HepG2 (cell line): ENCODE measurements around the gene ZFAND2B. TPM values are rescaled to one million over a fixed set of nuclear protein-coding genes. Genes with fewer than 3 reads are reported as not detected.

Experiments used
- AHR ChIP-seq: IDR thresholded peaks from 2 replicates; pipeline ENCODE4 v1.6.1; 2018; ENCODE audit warnings: missing genetic modification reagents, missing compliant biosample characterization
- ARNT2 ChIP-seq: sonication (generic); formaldehyde crosslinking; IDR thresholded peaks from 2 replicates; pipeline ENCODE4 v1.8.0; 2022; ENCODE audit warnings: mild to moderate bottlenecking, low read depth, missing genetic modification reagents, moderate library complexity
- MAZ ChIP-seq, 2 experiments: sonication (generic) in 1 of 2; formaldehyde crosslinking in 1 of 2; IDR thresholded peaks; 2 replicates each; pipeline versions ENCODE4 v1.5.0 to v1.6.1; 2012 to 2020; ENCODE audit warnings: low read depth in 2 of 2, mild to moderate bottlenecking in 2 of 2, borderline replicate concordance in 1 of 2, improper control_type of control experiment in 1 of 2, low read length in 1 of 2, missing genetic modification reagents in 1 of 2, moderate library complexity in 1 of 2
- RBFOX2 ChIP-seq: fragments of 200-400 bp; formaldehyde crosslinking; IDR thresholded peaks from 2 replicates; pipeline ENCODE4 v1.6.1; 2017; ENCODE audit warnings: low read depth, mild to moderate bottlenecking, low read length
- TRIM24 ChIP-seq: sonication (generic); formaldehyde crosslinking; IDR thresholded peaks from 2 replicates; pipeline ENCODE4 v1.8.0; 2022; ENCODE audit warnings: mild to moderate bottlenecking, missing genetic modification reagents
- YEATS2 ChIP-seq: sonication (generic); formaldehyde crosslinking; IDR thresholded peaks from 2 replicates; pipeline ENCODE4 v1.4.0; 2020; ENCODE audit warnings: missing genetic modification reagents, borderline replicate concordance
- ZFP36L1 ChIP-seq: sonication (generic); formaldehyde crosslinking; IDR thresholded peaks from 2 replicates; pipeline ENCODE4 v1.8.0; 2022; ENCODE audit warnings: mild to moderate bottlenecking, missing genetic modification reagents, moderate library complexity
- ZFP37 ChIP-seq: sonication (generic); formaldehyde crosslinking; IDR thresholded peaks from 2 replicates; pipeline ENCODE4 v1.4.0; 2020; ENCODE audit warnings: missing genetic modification reagents, borderline replicate concordance
- ZNF260 ChIP-seq: sonication (generic); formaldehyde crosslinking; IDR thresholded peaks from 2 replicates; pipeline ENCODE4 v1.4.0; 2020; ENCODE audit warnings: missing genetic modification reagents, low read depth, mild to moderate bottlenecking, borderline replicate concordance
- ZNF468 ChIP-seq: sonication (generic); formaldehyde crosslinking; IDR thresholded peaks from 2 replicates; pipeline ENCODE4 v1.8.0; 2022; ENCODE audit warnings: mild to moderate bottlenecking, moderate library complexity, missing genetic modification reagents
- ZNF543 ChIP-seq: sonication (generic); formaldehyde crosslinking; IDR thresholded peaks from 2 replicates; pipeline ENCODE4 v1.4.0; 2020; ENCODE audit warnings: mild to moderate bottlenecking, missing genetic modification reagents
- ZNF546 ChIP-seq: sonication (generic); formaldehyde crosslinking; conservative IDR thresholded peaks from 2 replicates; pipeline ENCODE4 v1.8.1; 2023; ENCODE audit warnings: mild to moderate bottlenecking, missing genetic modification reagents
- ZSCAN12 ChIP-seq: sonication (generic); formaldehyde crosslinking; IDR thresholded peaks from 2 replicates; pipeline ENCODE4 v1.9.0; 2021; ENCODE audit warnings: mild to moderate bottlenecking, missing genetic modification reagents
- polyA plus RNA-seq, 8 experiments: library from polyadenylated mRNA; depleted of rRNA in 3 of 8; stranded (reverse) in 7 of 8; unstranded in 1 of 8; fragments of >200 nt; fragmentation: Illumina TruSeq in 4 of 8; extraction: Trizol in 4 of 8; gene quantifications; 2 replicates each; pipeline versions ENCODE4 v1.2.1 to v1.2.3, GENCODE V29; 2011 to 2016; ENCODE audit warnings: low read depth in 4 of 8, missing spikeins in 1 of 8, mixed read lengths in 1 of 8; ENCODE audit not compliant: insufficient read depth in 1 of 8
- total RNA-seq, 5 experiments: library from RNA; depleted of rRNA; stranded (reverse); fragments of >200 nt; fragmentation: Illumina TruSeq; extraction: Trizol; gene quantifications; 2 replicates each; pipeline ENCODE4 v1.2.3, GENCODE V29; 2016; ENCODE audit warnings: low read depth in 1 of 5
- TF ChIP-seq, protein P1 (sequence below): sonication (generic); formaldehyde crosslinking; IDR thresholded peaks from 2 replicates; pipeline ENCODE4 v1.4.0; 2020; ENCODE audit warnings: missing genetic modification reagents, borderline replicate concordance
- TF ChIP-seq, protein P2 (sequence below): sonication (generic); formaldehyde crosslinking; IDR thresholded peaks from 2 replicates; pipeline ENCODE4 v1.5.1; 2020; ENCODE audit warnings: missing genetic modification reagents, mild to moderate bottlenecking, borderline replicate concordance
- TF ChIP-seq, protein P3 (sequence below): sonication (generic); formaldehyde crosslinking; IDR thresholded peaks from 2 replicates; pipeline ENCODE4 v1.8.1; 2023; ENCODE audit warnings: mild to moderate bottlenecking, missing genetic modification reagents

Gene ZFAND2B
- total and polyA plus RNA-seq, 2 of the 13 experiments (the other 11 are each of a cell fraction or from before 2014, with no cell fraction given), result 53.3 to 115 TPM

DNA sequence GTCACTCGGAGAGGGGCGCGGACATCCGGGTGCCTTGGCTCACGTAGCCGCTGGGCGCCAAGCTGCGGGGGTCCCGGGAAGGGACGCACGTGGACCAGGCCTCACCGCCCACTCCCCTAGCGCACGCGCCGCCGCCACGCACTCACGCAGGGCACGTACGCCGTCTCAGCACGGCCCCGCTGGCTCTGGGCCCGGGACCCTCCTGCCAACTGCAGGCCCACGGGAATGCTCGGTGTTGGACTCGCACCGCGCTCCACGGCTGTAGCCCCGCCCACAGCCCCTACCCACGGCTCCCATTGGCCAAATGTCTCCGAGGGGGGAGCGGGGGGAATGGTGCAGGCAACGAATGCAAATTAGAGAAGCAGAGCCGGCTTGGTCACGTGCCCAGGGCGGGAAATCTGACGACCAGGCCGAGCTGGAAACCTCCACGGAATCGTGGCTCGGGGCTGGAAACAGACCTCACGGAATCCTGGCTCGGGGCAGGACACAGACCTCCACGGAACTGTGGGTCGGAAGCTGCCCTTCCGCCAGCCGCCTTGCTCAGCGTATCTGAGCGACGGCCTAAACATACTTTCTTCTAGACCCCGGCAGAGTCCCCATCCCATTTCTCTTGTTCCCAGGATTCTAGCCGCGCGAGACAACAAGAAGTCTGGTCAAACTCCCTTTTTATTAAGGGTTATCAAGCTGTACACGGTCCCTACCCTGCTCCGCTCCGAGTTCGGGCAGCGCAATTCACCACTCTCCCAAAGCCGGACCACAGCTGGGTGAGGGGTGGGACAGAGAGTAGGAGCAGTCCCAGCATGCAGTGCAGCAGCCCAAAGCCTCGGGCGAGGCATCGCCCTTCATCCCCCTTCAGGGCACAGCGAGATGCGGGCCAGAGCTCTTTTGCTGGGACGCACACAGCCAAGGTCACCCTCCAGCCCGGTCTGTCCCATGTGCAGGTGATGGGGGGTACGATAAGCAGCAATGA is 12.4 kb downstream of the ZFAND2B start, which contains the start of gene ABCB6 (continued):
- TF ChIP-seq MAZ (IDR thresholded peaks at IDR 0.05; ENCODE audit: borderline replicate concordance, low read depth, low read length) (peak; percentile 71; the same call in 1 of the 2 replicates), MAZ (CRISPR knock-in tag; IDR thresholded peaks at IDR 0.05; ENCODE audit: low read depth) (peak; percentile 84; the same call in 1 of the 2 replicates), ZFP36L1 (CRISPR knock-in tag) (no peak), ZNF260 (CRISPR knock-in tag) (no peak), YEATS2 (peak; percentile 94), ZFP37 (CRISPR knock-in tag) (peak; percentile 96; the same call in 1 of the 2 replicates), AHR (CRISPR knock-in tag) (0 out of 2 replicates have a peak, but pooled peaks have one; percentile 79), ZNF543 (CRISPR knock-in tag) (peak; percentile 88; the same call in 1 of the 2 replicates), RBFOX2 (peak; percentile 98), ARNT2 (CRISPR knock-in tag) (peak; percentile 98), ZNF468 (no peak), ZNF546 (peak; percentile 74; the same call in 1 of the 2 replicates), TRIM24 (CRISPR knock-in tag) (no peak), ZSCAN12 (CRISPR knock-in tag) (no peak)
- TF ChIP-seq, protein P1, sequence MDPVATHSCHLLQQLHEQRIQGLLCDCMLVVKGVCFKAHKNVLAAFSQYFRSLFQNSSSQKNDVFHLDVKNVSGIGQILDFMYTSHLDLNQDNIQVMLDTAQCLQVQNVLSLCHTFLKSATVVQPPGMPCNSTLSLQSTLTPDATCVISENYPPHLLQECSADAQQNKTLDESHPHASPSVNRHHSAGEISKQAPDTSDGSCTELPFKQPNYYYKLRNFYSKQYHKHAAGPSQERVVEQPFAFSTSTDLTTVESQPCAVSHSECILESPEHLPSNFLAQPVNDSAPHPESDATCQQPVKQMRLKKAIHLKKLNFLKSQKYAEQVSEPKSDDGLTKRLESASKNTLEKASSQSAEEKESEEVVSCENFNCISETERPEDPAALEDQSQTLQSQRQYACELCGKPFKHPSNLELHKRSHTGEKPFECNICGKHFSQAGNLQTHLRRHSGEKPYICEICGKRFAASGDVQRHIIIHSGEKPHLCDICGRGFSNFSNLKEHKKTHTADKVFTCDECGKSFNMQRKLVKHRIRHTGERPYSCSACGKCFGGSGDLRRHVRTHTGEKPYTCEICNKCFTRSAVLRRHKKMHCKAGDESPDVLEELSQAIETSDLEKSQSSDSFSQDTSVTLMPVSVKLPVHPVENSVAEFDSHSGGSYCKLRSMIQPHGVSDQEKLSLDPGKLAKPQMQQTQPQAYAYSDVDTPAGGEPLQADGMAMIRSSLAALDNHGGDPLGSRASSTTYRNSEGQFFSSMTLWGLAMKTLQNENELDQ (CRISPR knock-in tag), result no peak
- TF ChIP-seq, protein P2, sequence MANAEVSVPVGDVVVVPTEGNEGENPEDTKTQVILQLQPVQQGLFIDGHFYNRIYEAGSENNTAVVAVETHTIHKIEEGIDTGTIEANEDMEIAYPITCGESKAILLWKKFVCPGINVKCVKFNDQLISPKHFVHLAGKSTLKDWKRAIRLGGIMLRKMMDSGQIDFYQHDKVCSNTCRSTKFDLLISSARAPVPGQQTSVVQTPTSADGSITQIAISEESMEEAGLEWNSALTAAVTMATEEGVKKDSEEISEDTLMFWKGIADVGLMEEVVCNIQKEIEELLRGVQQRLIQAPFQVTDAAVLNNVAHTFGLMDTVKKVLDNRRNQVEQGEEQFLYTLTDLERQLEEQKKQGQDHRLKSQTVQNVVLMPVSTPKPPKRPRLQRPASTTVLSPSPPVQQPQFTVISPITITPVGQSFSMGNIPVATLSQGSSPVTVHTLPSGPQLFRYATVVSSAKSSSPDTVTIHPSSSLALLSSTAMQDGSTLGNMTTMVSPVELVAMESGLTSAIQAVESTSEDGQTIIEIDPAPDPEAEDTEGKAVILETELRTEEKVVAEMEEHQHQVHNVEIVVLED (CRISPR knock-in tag), result peak; percentile 96
- TF ChIP-seq, protein P3, sequence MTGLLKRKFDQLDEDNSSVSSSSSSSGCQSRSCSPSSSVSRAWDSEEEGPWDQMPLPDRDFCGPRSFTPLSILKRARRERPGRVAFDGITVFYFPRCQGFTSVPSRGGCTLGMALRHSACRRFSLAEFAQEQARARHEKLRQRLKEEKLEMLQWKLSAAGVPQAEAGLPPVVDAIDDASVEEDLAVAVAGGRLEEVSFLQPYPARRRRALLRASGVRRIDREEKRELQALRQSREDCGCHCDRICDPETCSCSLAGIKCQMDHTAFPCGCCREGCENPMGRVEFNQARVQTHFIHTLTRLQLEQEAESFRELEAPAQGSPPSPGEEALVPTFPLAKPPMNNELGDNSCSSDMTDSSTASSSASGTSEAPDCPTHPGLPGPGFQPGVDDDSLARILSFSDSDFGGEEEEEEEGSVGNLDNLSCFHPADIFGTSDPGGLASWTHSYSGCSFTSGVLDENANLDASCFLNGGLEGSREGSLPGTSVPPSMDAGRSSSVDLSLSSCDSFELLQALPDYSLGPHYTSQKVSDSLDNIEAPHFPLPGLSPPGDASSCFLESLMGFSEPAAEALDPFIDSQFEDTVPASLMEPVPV (CRISPR knock-in tag), result peak; percentile 99
